ENCODE results near the gene MDH2. TPM values are rescaled to one million over a fixed set of nuclear protein-coding genes. Genes with fewer than 3 reads are reported as not detected.

MDH2 gene
- total RNA-seq, 6 experiments from 2014 or later: 208 to 255 (median 243) TPM

DNA sequence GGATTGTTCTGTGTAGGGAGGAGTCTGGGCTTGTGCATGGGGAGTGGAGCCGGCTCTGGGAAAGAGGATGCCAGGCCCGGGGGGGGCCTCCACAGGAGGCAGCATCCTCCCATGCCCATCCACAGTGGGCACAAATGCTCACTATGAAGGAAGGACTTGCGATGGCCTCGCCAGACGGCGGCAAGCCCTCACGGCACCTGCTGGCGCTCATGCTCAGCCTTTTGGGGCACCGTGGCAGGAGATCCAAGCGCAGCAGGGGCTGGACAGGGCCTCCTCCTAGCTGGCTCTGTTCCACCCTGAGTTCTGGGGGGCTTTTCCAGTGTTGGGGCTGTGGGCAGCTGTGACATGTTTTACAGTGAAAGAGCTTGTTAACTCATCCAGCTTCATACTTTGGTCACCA is 15.2 kb downstream of the MDH2 start:
- Mint-ChIP-seq H3K27me3 (ENCODE audit: insufficient read depth) (peaks cover 2% of the 10 kb centered on the region; the same call in 1 of the 2 replicates), H3K9me3 (no peaks in the 10 kb centered on the region), H3K4me3 (no peak overlapping the region), H3K27ac (no peak overlapping the region; the same call in 1 of the 2 replicates), H3K36me3 (ENCODE audit: low read depth) (peaks cover 33% of the 10 kb centered on the region), H3K4me1 (ENCODE audit: low read depth) (peaks cover 5% of the 10 kb centered on the region)
- no peak for DNase-seq
- TF ChIP-seq, protein P1, sequence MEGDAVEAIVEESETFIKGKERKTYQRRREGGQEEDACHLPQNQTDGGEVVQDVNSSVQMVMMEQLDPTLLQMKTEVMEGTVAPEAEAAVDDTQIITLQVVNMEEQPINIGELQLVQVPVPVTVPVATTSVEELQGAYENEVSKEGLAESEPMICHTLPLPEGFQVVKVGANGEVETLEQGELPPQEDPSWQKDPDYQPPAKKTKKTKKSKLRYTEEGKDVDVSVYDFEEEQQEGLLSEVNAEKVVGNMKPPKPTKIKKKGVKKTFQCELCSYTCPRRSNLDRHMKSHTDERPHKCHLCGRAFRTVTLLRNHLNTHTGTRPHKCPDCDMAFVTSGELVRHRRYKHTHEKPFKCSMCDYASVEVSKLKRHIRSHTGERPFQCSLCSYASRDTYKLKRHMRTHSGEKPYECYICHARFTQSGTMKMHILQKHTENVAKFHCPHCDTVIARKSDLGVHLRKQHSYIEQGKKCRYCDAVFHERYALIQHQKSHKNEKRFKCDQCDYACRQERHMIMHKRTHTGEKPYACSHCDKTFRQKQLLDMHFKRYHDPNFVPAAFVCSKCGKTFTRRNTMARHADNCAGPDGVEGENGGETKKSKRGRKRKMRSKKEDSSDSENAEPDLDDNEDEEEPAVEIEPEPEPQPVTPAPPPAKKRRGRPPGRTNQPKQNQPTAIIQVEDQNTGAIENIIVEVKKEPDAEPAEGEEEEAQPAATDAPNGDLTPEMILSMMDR (IDR thresholded peaks at IDR 0.05): no peak

DNA sequence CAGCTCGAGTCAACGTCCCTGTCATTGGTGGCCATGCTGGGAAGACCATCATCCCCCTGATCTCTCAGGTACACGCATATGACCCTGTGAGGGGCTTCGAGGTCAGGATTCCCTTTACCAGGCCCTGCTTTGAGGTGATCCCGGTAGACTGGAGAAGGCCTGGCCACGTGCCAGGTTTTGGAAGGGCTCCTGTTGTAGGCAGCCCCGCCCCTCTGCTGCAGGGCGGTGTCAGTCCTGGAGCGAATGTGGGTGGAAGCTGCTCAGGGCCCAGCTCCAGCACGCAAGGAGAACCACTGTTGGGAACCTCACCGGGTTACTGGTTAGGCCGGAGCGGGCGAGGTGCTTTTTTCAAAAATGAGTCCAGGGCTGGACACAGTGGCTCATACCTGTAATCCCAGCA is 15.6 kb downstream of the MDH2 start:
- peaks cover 28% of the 10 kb centered on the region for H3K36me3 Mint-ChIP-seq (ENCODE audit: low read depth)
- H3K27ac Mint-ChIP-seq: no peak overlapping the region
- H3K9me3 Mint-ChIP-seq: no peaks in the 10 kb centered on the region
- H3K4me1 Mint-ChIP-seq (ENCODE audit: low read depth): peaks cover 7% of the 10 kb centered on the region
- H3K27me3 Mint-ChIP-seq (ENCODE audit: insufficient read depth): peaks cover 2% of the 10 kb centered on the region; the same call in 1 of the 2 replicates
- H3K4me3 Mint-ChIP-seq: no peak overlapping the region
- no peak for DNase-seq
- TF ChIP-seq, protein P1 (IDR thresholded peaks at IDR 0.05): no peak

DNA sequence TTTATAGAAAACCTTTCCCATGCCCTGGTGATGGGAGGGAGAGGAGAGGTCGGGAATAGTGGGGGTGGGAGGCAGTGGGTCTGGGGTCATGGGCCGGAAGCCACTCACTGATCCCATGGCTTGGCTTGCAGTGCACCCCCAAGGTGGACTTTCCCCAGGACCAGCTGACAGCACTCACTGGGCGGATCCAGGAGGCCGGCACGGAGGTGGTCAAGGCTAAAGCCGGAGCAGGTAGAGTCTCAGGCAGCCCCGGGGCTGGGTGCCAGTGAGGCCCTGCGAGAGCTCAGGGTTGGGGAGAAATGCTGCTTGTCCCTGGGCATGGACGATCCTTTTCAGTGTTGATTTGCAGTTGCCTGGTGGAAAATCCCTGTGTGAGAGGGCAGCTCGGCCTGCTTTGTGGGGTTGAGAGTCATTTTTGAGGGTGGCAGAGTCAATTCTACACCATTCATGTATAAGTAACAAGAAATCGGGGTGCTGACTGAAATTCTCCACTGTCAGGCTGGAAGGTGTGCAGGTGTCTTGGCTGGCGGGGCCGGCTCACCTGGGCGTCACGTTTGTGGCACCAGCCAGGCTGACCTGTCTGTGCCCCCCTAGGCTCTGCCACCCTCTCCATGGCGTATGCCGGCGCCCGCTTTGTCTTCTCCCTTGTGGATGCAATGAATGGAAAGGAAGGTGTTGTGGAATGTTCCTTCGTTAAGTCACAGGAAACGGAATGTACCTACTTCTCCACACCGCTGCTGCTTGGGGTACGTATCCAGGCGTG is 16.5 kb downstream of the MDH2 start:
- peaks cover 26% of the 10 kb centered on the region for H3K36me3 Mint-ChIP-seq (ENCODE audit: low read depth)
- peaks cover 2% of the 10 kb centered on the region; the same call in 1 of the 2 replicates for H3K27me3 Mint-ChIP-seq (ENCODE audit: insufficient read depth)
- H3K4me1 Mint-ChIP-seq (ENCODE audit: low read depth): peaks cover 16% of the 10 kb centered on the region
- no peak for DNase-seq
- no peaks in the 10 kb centered on the region for H3K9me3 Mint-ChIP-seq
- H3K4me3 Mint-ChIP-seq: no peak overlapping the region
- H3K27ac Mint-ChIP-seq: no peak overlapping the region
- TF ChIP-seq, protein P1 (IDR thresholded peaks at IDR 0.05): no peak

DNA sequence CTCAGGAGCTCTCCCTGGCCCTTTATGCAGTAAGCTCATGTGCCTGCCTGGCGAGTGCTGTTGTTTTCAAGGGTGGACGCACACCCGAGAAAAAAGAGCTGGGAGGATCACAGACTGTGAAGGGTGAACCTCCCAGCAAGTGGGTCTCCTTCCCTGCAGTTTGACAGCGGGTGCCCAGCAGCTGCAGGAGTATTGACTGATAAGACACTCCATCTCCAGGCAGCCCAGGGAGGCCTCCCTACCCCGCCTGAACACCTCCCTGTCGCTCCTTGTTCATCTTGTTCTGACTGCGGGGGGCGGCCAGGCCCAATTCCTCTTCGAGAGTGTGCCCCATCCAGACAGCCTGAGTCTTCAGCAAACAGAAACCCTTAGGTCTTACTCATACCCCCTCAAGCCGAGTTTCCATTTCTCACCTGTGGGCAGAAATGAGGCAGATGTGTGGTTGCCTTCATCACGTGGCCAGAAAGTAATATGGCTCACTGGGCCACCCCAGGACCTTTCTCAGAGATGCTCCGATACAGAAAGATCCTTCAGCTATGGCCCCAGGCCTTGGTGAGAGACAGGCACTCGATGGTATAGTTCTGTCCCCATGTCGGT is 17.2 kb downstream of the MDH2 start:
- no peak for DNase-seq
- Mint-ChIP-seq H3K27ac (no peak overlapping the region), H3K36me3 (ENCODE audit: low read depth) (peaks cover 26% of the 10 kb centered on the region), H3K9me3 (no peaks in the 10 kb centered on the region), H3K27me3 (ENCODE audit: insufficient read depth) (peaks cover 2% of the 10 kb centered on the region; the same call in 1 of the 2 replicates), H3K4me3 (no peak overlapping the region), H3K4me1 (ENCODE audit: low read depth) (peaks cover 16% of the 10 kb centered on the region)
- TF ChIP-seq, protein P1 (IDR thresholded peaks at IDR 0.05): no peak

DNA sequence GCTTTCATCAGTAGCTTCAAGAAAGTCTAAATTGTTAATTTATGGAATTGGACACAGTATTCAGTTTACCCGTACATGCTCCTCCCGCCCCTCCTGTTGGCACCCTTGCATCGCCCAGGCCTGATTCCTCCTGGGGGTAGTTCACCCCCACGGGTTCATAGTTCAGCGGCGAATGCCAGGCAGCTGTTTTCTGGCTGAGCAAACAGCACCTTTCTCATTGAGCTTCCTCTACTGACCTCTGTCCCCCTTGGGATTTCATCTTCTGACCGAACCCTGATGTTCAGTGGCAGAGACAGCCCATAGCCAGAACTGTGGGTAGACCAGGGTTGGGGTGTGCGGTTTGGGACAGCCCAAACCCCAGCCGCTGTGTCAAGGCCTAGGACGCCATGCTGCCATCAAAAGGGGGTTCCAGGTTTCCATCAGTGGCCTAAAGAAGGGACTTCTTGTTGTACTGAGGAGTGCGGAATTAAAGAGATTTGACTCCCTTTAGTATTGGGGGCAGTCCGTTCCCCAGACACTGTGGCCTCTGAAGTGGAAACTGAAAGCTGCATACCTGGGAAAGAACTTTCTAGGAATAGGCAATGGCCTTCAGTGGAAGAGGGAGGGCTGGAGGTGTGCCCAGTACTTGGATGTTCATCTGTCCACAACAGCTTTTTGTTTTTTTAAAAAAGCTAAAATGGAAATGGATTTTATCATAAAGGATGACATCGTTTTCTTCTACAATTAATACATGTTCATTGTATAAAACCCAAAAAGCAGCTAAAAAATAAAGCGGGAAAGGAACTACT is 19.0 kb downstream of the MDH2 start:
- H3K36me3 Mint-ChIP-seq (ENCODE audit: low read depth): peaks cover 24% of the 10 kb centered on the region
- H3K27me3 Mint-ChIP-seq (ENCODE audit: insufficient read depth): peaks cover 2% of the 10 kb centered on the region; the same call in 1 of the 2 replicates
- no peak for DNase-seq
- H3K4me1 Mint-ChIP-seq (ENCODE audit: low read depth): peaks cover 16% of the 10 kb centered on the region
- no peak overlapping the region for H3K4me3 Mint-ChIP-seq
- H3K27ac Mint-ChIP-seq: no peak overlapping the region
- TF ChIP-seq, protein P1 (IDR thresholded peaks at IDR 0.05): no peak
- no peaks in the 10 kb centered on the region for H3K9me3 Mint-ChIP-seq

Data from HFFc6 (cell line).